ENCODE results near the gene SLC22A16.

- TF ChIP-seq CTCF (IDR thresholded peaks at IDR 0.05 in 8 of 11, conservative IDR thresholded peaks at IDR 0.05 in 3 of 11), result no peak
- no peak for TF ChIP-seq POLR2AphosphoS5 (IDR thresholded peaks at IDR 0.05)
These were observed 28.7 kb downstream of the SLC22A16 start for GRCh38 chr6:110447761-110448160.
